C4-2B (cell line): Measurements from ENCODE around the gene GLI3.

Experiments
- H3K27ac ChIP-seq: fragments of 450-650 bp; 2 replicates; pipeline ENCODE4 v1.5.1; 2017
- CTCF ChIP-seq: fragments of 450-650 bp; conservative IDR thresholded peaks from 2 replicates; pipeline ENCODE4 v1.5.1; 2017; ENCODE audit warnings: mild to moderate bottlenecking
- ZFX ChIP-seq: fragments of 450-650 bp; IDR thresholded peaks from 2 replicates; pipeline ENCODE4 v1.6.1; 2017

The GLI3 gene

DNA sequence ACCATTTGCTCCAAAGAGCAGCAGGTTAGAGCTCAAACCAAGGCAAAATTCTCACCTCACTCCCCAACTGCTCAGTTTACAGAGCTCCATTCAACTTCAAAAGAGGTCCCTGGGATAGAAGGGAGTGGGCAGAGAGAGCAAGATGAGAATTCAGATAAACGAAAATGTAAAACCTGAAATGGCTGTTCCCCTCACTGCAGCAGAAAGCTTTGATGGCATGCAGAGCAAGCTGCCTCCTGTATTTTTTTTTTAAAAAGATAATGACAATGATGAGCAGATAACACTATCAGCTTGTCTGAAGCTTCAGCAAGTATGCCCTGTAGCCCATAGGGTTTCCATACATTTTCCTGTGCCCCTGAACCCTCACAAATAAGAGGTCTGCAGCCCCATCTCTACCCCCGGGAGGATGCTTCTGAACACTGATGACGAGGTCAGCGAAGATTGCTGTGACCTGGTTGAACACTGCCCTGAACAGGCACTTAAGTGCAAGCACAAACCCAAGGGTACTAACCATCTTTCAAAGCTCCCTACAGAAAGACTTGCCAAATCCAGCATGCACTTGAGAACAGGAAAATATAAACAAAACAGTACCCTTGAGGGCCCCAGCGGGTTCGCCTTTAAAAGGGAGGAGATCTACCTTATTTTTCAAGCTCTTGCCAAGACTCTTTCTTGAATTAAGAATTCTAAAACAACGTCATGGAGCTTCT, 81.3 kb downstream of the GLI3 start:
- no peak for TF ChIP-seq CTCF
- no peak for TF ChIP-seq ZFX
- H3K27ac ChIP-seq, result no peak overlapping the region

GRCh38 chr7:42154173-42154572, 82.8 kb downstream of the GLI3 start:
- TF ChIP-seq ZFX (no peak), CTCF (no peak)
- H3K27ac ChIP-seq, result no peak overlapping the region

DNA sequence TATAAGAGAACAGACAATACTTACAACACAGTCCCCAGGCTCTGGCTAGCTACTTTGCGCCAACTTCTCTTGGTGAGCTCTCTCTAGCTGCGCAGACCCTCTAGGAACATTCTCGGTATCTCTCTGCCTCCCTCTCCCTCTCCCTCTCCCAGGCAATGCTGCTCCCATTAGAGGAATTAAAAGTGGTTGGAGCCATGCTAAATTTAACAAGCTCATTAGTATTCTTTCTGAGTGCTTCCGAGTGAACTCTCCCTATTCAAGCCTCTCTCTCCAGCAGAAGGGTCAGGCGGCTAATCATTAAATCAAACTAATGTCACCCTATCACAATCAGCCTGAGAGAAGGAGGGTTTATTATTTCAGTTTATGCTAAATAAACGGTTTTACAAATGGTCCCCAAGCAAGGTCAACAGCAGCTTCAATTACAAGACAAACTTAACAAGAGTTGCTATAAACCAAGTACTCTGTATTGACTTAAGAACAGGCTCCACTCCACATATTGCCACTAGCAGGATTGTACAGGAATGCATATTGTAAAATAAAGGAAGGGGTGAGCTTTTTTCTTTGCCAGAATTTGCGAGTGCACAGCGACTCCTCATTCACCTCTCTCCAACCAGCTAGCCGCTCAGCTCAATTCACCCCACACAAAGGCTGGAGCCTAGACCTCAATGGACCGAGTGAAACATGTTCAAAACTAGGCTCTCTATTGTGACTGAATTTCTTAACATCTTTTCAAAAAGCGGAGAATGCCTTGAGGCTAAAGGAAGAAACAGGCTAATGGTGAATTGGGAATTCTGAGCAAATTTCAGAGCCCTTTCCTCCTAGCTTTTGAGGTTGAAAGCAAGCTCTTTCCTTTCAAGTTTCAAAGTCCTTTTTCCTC, 84.4 kb downstream of the GLI3 start:
- TF ChIP-seq ZFX (no peak), CTCF (no peak)
- peak overlapping the region; percentile 57; the same call in 1 of the 2 replicates for H3K27ac ChIP-seq

DNA sequence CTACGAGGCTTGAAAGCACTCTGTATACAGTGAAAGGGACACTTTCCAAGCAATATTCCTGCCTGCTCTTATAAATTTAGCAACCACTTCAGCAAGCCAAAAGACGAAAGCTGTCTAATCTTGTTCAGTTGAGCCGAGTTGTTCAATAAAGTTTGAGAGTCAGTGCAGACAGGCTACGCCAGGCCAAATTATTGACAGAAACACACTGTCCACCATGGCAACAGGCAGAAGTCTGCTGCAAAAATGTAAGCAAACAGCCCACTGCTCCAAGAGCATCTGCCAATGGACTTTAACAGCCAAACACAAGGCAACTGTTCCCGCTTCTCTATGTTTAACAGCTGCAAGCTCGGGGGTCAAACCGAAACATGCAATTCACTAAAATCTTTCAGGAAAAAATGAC, 85.7 kb downstream of the GLI3 start:
- no peak for TF ChIP-seq CTCF
- no peak for TF ChIP-seq ZFX
- no peak overlapping the region for H3K27ac ChIP-seq

- TF ChIP-seq CTCF (no peak), ZFX (no peak)
- H3K27ac ChIP-seq, result no peak overlapping the region
Measured at GRCh38 chr7:42145539-42145938, 91.5 kb downstream of the GLI3 start.

GRCh38 chr7:42144604-42145003, 92.4 kb downstream of the GLI3 start:
- H3K27ac ChIP-seq, result no peak overlapping the region
- TF ChIP-seq CTCF (no peak), ZFX (no peak)
